ENCODE results near the gene NUPR1.
A peak's percentile ranks its signal among the peaks of the same experiment; 100 is the strongest.
"Not testable (repeated sequence)": the region's sequence is repeated elsewhere in the genome, so short reads cannot be mapped to it uniquely, and the experiment has no call there.

Gene NUPR1

DNA sequence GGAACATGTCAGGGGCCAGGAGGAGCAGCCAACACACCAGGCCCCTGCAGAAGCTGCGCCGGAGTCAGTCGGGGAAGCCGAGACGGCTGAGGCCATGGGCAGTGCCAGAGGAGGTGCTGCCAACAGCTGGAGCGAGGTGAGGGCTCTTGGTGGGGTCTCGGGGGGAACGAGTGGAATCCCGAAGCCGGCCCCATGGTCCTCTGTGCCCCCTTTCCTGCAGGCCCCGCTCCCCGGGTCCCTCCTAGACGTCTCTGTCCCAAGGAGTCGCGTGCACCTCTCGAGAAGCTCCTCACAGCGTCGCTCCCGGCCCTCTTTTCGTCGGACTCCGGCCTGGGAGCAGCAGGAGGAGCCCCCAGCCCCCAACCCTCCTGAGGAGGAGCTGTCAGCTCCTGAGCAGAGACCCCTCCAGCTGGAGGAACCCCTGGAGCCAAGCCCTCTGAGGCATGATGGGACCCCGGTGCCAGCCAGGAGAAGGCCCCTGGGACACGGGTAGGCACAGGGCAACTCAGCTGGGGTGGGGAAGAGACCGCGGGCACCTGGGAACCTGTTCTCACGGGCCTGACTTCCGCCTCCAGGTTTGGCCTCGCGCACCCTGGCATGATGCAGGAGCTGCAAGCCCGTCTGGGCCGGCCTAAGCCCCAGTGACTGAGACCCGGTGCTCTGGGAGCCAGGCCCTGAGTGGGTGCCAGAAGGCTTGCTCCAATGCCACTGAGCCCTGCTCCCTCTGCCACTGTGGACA is 40.7 kb downstream of the NUPR1 start:
- DNase-seq = no peak

- no peak for DNase-seq
These were observed 41.4 kb downstream of the NUPR1 start for GRCh38 chr16:28497386-28497785.

GRCh38 chr16:28496844-28497243 is 41.9 kb downstream of the NUPR1 start:
- DNase-seq = no peak

DNA sequence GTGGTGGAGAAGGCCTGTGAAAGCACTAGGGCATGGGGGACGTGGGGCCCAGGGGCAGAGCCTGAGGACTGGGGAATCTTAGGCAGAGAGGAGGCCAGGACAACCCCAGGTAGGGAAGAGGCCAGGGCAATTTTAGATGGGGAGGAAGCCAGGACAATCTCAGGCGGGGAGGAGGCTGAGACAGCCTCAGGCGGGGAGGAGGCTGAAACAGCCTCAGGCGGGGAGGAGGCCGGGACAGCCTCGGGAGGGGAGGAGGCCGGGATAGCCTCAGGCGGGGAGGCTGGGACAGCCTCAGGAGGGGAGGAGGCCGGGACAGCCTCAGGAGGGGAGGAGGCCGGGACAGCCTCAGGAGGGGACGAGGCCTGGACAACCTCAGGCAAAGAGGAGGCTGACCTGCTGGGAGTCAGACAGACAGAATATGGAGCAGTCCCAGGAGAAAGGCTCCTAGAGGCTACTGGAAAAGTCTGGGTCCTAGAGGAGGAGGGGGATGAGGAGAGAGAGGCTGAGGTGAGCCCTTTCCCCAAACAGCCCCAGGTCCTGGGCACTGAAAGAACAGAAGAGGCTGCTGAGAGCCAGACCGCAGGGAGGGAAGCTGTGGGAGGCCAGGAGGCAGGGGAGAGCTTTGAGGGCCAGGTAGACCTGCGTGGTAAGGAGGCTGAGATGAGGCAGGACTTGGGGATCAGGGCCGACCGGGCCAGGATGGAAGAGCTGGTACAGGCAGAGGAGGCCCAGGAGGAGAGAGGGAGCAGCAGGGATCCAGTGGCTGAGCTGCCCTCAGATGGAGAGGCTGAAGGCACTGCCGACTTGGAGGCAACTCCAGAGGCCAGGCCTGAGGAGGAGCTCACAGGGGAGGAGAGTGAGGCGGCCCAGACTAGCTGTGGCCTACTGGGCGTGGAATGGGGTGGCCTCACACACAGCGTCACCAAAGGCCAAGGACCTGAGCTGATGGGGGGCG is 42.7 kb downstream of the NUPR1 start:
- DNase-seq = no peak

GRCh38 chr16:28495098-28495793 is 43.5 kb downstream of the NUPR1 start:
- DNase-seq = no peak

DNA sequence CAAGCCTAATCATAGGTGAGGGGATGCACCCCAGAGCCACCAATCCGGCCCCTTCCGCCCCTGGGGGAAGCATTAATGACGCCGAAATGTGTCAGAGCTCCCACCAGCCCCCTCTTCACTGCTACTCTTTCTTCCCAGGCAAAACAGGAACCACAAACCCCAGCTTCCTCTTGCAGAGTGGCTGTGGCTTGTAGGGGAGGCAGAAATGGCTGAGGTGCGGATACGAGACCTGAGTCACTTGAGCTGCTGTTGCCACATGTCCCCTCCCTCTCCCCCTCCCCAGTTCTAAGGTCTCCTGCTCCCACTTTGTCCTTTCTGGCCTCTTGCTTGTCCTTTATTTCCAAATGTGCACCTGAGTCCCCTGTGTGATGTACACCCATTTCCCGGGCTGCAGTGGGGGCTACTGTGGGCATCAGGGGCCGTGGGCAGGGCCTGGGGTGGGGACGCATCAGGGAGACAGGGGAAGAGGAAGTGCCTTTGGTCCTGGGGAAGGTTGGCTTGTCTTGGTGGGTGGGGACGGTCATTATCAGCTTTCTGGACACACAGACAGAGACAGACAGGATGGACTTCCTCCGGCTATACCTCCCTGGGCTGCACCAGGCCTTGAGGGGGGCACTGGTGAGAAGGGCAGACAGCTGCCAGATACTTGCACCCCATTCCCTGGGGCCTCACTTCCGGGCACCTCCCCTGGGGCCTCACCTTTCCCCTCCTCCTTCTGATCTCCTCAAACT is 44.5 kb downstream of the NUPR1 start, which contains the start of gene APOBR:
APOBR (plus strand) TSS at position 523 of the 731 bp plus-strand sequence; CDS start at position 562, 39 bp downstream.
- DNase-seq = no peak

DNA sequence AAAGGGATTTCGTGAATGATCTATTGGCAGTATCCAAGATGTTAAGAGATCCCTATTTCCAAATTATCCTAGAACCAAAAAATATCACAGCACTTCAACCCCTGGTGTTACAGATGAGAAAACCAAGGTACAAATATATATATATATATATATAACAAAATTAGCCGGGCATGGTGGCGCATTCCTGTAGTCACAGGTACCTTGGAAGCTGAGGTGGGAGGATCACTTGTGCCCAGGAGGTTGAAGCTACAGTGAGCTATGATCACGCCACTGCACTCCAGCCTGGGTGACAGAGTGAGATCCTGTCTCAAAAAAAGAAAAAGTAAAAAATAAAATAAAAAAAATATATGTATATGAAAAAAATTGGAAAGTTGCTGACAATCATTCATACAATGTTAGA is 46.3 kb downstream of the NUPR1 start:
- DNase-seq = no peak

DNA sequence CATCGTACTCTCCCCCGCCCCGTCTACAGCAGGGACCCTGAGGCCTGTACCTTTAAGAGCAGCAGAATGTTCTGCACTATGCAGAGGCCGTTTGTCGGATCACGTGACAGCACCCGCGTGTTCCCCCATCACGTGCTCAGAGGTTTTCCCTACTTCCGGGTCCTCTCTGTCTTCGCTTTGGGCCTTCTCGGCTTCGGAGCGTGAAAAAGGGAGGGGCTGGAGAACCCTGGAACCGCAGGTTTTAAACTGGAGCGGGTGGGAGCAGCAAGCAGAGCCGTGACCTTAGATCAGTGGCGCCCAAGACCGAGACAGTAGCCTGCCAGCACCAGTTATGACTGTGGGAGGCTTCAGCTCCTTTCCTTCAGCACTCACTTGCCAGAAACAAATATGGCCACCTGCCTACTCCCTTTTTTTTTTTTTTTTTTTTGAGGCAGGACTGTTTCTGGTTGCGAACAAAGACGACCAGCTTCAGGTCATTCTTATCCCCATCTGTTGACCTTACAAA is 46.8 kb downstream of the NUPR1 start, which contains the start of gene CLN3:
CLN3 (minus strand) TSS at position 105 of the 505 bp plus-strand sequence. CDS start 315 bp downstream, outside the sequence.
- peak; percentile 97 for DNase-seq

DNA sequence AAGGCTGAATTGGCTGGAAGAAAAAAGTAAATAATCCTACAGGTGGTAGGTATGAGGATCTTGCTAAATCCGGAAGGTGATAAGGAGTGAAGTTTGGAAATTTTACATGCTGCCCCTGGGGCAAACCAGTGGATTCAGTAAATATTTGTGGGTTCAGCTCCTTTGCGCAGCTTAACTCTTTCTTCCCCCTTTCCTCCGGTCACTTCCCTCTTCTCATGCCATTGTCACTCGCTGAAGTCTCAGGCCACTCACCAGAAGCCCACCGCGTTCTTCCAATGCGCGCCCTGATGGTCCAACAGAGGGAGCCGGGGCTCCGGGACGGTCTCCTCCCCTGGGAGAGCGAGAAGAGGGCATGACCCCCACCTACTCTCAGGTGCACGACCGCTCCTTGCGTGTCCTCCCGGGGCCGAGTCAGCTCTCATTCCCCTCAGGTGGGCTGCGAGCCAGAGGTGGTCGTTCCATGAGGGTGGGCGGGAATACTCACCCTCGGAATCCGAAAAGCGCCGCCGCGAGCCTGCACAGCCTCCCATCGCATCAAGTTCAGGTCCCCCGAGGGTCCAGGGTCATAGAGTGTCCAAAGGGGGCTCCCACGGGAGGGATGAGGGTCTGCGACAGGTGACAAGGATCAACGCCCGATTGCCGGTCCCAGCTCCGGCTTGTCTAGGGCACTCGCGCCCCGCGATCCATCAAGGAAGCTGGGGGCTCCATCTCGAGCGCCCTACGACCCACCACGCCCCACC is 47.4 kb downstream of the NUPR1 start:
- peak; percentile 36 for DNase-seq

- no peak for DNase-seq
These were observed 52.5 kb downstream of the NUPR1 start for GRCh38 chr16:28486266-28486665.

DNA sequence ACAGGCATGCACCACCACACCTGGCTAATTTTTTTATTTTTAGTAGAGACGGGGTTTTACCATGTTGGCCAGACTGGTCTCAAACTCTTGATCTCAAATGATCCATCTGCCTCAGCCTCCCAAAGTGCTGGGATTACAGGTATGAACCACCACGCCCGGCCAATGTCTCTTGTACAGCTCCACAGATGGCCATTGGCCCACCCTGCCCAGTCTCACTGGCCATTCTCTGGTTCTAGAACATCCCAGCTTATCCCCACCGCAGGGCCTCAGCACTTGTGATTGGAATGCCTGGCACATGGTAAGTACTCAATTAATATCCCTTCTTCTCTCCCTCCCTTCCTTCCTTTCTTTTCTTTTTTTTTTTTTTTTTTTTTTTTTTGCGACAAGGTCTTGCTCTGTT is 55.4 kb downstream of the NUPR1 start:
- not testable (repeated sequence) for DNase-seq
